ENCODE results near the gene NR2F1.

NR2F1 gene

DNA sequence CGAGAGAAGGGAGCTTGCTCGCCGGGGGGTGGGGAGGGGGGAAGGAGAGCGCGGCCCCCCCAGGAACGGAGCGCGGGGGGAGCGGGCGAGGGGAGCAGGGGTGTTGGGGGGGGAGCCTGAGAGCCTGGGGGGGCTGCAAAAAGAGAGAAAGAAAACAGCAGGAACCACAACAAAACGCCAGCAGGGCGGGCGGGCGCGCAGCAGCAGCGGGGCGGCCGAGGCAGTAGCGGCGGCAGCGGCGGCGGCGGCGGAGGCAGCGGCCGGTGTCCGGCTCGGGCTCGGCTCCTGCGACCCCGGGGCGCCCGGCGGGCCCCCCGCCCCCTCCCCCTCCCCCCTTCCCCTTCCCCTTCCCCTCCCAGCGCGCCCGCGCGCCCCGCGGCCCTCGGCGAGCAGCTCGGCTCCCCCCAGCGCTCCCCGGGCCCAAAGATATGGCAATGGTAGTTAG is 1.6 kb downstream of the NR2F1 start:
- DNase-seq (ENCODE audit: low read depth) = no peak

DNA sequence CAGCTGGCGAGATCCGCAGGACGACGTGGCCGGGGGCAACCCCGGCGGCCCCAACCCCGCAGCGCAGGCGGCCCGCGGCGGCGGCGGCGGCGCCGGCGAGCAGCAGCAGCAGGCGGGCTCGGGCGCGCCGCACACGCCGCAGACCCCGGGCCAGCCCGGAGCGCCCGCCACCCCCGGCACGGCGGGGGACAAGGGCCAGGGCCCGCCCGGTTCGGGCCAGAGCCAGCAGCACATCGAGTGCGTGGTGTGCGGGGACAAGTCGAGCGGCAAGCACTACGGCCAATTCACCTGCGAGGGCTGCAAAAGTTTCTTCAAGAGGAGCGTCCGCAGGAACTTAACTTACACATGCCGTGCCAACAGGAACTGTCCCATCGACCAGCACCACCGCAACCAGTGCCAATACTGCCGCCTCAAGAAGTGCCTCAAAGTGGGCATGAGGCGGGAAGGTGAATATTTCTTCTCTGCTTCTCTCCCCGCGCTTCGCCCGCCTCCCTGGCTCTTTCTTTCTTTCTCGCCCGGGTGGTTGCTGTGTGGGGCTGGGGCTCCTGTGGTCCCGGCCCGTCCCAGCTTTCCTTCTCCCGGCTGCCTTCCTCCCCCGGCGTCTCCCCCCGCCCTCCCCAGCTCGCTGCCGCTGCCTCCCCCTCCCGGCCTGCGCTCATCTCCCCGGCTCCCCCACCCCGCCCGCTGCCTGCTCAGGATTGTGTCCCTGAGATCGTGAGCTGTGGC is 2.2 kb downstream of the NR2F1 start:
- DNase-seq (ENCODE audit: low read depth) = no peak
- peak overlapping the region; percentile 93 for H3K4me3 ChIP-seq (ENCODE audit: low read length)
- TF ChIP-seq, protein P1, sequence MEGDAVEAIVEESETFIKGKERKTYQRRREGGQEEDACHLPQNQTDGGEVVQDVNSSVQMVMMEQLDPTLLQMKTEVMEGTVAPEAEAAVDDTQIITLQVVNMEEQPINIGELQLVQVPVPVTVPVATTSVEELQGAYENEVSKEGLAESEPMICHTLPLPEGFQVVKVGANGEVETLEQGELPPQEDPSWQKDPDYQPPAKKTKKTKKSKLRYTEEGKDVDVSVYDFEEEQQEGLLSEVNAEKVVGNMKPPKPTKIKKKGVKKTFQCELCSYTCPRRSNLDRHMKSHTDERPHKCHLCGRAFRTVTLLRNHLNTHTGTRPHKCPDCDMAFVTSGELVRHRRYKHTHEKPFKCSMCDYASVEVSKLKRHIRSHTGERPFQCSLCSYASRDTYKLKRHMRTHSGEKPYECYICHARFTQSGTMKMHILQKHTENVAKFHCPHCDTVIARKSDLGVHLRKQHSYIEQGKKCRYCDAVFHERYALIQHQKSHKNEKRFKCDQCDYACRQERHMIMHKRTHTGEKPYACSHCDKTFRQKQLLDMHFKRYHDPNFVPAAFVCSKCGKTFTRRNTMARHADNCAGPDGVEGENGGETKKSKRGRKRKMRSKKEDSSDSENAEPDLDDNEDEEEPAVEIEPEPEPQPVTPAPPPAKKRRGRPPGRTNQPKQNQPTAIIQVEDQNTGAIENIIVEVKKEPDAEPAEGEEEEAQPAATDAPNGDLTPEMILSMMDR (conservative IDR thresholded peaks at IDR 0.05; ENCODE audit: low read depth, low read length) = no peak

More for the DNA sequence above, 1.6 kb downstream of the NR2F1 start:
- peak overlapping the region; percentile 93 for H3K4me3 ChIP-seq (ENCODE audit: low read length)
- TF ChIP-seq, protein P1 (conservative IDR thresholded peaks at IDR 0.05; ENCODE audit: low read depth, low read length) = no peak

DNA sequence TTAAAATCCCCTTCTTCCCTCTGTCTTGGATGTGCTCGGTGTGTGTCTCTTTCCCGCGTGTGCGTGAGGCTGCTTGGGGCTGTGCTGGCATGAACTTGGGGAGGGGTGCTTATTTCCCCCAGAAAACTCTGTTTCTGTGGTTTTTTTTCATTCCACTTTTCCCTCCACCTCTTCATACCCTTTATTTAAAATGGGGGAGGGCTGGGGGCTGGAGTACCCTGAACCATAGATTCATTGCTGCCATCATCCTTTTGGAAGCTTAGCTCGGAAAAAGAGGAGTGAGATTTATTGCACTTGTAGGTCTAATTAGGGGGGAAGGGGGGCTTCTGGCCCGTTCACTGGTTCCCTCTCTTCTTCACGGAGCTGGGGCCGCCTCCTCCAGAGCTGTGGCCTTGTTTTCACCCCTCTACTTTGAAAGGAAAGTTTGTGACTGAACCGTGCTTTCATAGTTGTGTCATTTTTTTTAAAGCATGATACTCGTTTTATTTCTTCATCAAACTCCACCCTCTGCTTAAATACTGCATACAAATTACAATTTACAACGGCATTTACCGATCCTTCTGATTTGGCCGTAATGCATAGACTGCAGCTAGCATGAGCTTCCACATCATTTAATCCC is 2.9 kb downstream of the NR2F1 start:
- no peak for DNase-seq (ENCODE audit: low read depth)
- peak overlapping the region; percentile 93 for H3K4me3 ChIP-seq (ENCODE audit: low read length)
- TF ChIP-seq, protein P1 (conservative IDR thresholded peaks at IDR 0.05; ENCODE audit: low read depth, low read length) = no peak

DNA sequence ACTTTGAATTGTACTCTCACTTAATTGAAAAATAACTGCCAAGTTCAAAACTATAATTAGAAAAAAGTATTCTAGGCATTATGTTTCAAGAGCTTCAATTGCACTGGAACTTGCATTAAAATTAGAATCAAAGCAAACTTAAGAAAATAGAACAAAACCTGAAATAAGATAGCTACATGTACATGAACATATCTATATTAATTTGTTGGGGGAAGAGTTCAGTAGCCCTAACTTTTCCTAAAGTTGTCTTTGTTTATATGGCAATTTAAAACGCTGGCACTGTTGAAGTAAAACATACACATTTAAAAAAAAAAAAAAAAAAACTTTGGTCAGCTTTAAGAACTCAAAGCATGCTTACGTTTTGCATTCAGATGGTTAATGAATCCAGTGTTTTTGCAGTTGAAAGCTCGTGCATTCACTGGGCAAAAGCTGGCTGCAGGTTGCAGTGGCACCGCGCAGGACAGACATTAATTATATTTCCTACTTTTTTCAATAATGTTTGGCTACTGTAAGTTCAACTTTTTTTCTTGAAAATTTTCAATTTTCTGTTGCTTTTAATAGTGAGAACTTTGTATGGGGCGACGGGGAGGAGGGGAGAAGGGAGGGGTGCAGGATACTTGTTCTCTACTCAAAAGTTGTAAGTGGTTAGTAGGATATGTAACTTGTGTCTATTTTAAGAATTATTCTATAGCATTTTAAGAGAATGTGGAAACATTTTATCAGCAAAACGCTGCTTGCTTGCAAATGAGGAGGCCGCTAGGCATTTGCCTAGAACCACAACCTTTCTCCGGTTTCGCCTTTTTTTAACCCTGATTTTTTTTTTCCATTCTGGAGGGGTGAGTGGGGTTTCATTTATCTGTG is 3.9 kb downstream of the NR2F1 start:
- TF ChIP-seq, protein P1 (conservative IDR thresholded peaks at IDR 0.05; ENCODE audit: low read depth, low read length) = no peak
- no peak for DNase-seq (ENCODE audit: low read depth)
- H3K4me3 ChIP-seq (ENCODE audit: low read length) = peak overlapping the region; percentile 93

DNA sequence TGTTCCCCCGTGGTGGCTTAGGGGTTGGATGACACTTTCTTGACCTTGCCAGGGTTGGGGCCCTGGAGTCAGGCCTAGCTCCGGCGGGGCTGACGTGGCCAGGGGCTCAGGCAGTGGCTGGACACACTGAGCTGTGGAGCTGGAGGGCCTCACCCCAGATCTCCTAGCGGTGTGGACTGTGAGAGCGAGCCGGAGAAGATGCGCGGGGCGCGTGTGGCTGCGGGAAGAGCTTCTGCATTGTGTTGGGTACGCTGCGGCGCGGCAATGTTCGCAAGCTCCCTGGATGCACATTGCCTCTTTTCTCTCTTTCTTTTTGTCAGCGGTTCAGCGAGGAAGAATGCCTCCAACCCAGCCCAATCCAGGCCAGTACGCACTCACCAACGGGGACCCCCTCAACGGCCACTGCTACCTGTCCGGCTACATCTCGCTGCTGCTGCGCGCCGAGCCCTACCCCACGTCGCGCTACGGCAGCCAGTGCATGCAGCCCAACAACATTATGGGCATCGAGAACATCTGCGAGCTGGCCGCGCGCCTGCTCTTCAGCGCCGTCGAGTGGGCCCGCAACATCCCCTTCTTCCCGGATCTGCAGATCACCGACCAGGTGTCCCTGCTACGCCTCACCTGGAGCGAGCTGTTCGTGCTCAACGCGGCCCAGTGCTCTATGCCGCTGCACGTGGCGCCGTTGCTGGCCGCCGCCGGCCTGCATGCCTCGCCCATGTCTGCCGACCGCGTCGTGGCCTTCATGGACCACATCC is 4.8 kb downstream of the NR2F1 start:
- TF ChIP-seq, protein P1 (conservative IDR thresholded peaks at IDR 0.05; ENCODE audit: low read depth, low read length) = no peak
- H3K4me3 ChIP-seq (ENCODE audit: low read length) = peak overlapping the region; percentile 93
- no peak for DNase-seq (ENCODE audit: low read depth)

DNA sequence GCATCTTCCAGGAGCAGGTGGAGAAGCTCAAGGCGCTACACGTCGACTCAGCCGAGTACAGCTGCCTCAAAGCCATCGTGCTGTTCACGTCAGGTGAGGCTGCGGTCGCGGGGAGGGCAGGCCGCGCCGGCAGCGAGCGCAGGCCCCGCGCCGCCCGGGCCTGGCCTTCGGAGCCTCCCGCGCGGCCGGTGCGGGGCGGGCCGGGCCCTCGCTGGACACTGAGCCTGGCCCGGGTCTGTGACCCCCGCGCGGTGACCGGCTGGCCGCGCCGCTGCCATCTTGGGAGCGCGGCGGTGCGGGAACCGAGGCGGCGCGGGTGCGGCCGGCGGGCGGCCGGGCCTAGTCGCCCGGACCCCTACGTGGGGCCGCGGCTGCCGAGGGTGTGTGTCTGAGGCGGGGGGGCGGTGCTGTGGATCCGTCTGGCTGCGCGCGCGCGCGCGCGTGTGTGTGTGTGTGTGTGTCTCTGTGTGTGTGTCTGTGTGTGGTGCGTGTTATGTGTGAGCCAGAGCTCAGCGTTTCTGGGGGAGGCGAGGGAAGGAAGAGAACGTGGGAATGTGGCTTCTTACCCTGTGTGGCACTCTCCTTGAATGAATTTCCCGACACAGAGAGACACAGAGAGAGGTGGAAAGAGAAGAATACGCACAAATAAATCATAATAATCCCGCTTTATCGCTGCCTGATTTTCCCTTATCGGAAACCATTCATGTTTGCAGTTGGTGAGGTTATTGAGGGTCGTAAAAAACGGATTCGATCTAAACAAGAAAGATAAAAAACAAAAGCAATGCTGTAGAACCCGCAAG is 5.5 kb downstream of the NR2F1 start:
- DNase-seq (ENCODE audit: low read depth) = no peak
- TF ChIP-seq, protein P1 (conservative IDR thresholded peaks at IDR 0.05; ENCODE audit: low read depth, low read length) = no peak
- peak overlapping the region; percentile 93 for H3K4me3 ChIP-seq (ENCODE audit: low read length)

Data from retinal pigment epithelial cell (primary cell).